AG04449 (cell line): ENCODE data around the gene FZR1.

ENCODE experiments used
- CTCF ChIA-PET: fragments of 350-600 bp; formaldehyde crosslinking; extraction: SDS; loops from one replicate; lab custom pipeline; 2021; ENCODE audit warnings: antibody characterized with exemption; lab: Yijun Ruan, JAX
- POLR2A ChIA-PET: fragments of 400-600, 350-600 bp; formaldehyde crosslinking; extraction: SDS; loops from one replicate; lab custom pipeline; 2020; ENCODE audit warnings: antibody characterized with exemption, inconsistent platforms; lab: Yijun Ruan, JAX
- DNase-seq: peaks from one replicate; pipeline ENCODE4 v3.0.0-alpha.2; 2010; ENCODE audit warnings: low read depth, low spot score
- H3K4me3 ChIP-seq: 2 replicates; pipeline ENCODE4 v1.5.1; 2011; ENCODE audit warnings: low read depth, mild to moderate bottlenecking, control low read depth, low read length
- TF ChIP-seq, protein P1 (sequence below): IDR thresholded peaks from one replicate; pipeline ENCODE4 v1.5.1; 2011; ENCODE audit warnings: mild to moderate bottlenecking, moderate library complexity, low read length, control low read depth, inconsistent platforms; ENCODE audit not compliant: insufficient read depth; ENCODE audit errors: missing control alignments

The FZR1 gene

DNA sequence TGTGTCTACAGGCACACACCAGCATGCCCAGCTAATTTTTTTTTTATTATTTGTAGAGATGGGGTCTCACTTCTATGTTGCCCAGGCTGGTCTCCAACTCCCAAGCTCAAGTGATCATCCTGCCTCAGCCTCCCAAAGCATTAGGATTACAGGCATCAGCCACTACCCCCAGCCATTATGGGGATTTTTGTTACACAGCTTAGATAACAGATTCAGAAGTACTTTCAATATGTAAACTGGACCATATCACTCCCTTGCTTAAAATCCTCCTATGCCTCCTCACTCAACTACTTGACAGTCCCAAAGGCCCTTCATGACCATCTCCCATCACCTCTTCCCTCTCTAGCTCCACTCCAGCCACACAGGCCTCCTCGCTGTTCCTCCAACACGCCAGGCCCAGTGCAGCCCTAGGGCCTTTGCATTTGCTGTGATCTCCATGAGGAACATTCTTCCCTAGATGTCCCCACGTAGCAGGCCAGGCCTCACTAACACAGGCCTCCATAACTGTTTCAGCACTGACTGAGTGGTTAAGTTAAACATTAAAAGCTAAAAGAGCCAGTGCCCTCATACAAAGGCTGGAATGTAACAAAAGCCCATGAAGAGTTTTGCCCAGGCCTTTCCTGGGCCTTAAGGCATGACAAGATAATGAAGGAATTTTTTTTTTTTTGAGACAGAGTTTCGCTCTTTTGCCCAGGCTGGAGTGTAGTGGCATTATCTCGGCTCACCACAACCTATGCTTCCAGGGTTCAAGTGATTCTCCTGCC, 8.2 kb upstream of the FZR1 start:
- TF ChIP-seq, protein P1, sequence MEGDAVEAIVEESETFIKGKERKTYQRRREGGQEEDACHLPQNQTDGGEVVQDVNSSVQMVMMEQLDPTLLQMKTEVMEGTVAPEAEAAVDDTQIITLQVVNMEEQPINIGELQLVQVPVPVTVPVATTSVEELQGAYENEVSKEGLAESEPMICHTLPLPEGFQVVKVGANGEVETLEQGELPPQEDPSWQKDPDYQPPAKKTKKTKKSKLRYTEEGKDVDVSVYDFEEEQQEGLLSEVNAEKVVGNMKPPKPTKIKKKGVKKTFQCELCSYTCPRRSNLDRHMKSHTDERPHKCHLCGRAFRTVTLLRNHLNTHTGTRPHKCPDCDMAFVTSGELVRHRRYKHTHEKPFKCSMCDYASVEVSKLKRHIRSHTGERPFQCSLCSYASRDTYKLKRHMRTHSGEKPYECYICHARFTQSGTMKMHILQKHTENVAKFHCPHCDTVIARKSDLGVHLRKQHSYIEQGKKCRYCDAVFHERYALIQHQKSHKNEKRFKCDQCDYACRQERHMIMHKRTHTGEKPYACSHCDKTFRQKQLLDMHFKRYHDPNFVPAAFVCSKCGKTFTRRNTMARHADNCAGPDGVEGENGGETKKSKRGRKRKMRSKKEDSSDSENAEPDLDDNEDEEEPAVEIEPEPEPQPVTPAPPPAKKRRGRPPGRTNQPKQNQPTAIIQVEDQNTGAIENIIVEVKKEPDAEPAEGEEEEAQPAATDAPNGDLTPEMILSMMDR, result no peak
- DNase-seq, result no peak
- ChIA-PET POLR2A (no interaction called here), CTCF (interaction anchor here (1.0 to 2.2 kb wide), 6 partner anchors 10 to 193 kb away, joined by 3 to 10 read pairs (median 4); no protein-coding TSS in a partner anchor)
- H3K4me3 ChIP-seq, result no peak overlapping the region

DNA sequence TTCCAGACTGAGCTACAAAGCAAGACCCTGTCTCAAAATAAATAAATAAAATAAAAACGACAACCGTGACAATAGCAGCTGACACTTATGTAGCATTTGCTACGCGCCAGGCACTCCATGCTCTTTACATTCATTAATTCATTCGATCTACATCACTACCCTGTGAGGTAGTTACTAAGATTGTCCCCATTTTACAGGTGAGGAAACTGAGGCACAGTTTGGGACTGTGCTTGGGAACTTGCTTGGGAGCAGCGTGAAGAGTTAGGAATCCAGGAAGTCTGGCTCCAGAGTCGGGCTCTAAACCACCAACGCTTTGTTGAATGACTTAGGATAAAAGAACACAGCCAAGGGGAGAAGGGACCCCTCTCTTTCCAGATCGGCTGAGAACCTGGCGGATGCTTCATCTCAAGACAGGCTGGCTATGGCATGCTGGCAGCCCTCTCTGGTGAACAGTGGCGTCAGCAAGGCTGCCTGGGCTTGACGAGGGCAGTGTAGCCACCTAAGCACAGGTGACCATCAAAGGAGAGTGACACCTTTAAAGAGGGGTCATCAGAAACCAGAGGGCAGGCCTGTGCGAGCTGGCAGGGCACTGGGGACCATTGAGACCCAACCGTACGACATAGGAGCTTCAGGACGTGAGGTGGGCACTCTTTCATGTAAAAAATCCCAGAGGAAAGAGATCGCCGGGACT, 6.2 kb upstream of the FZR1 start:
- ChIA-PET POLR2A (no interaction called here), CTCF (interaction anchor here (1.2 to 2.7 kb wide), 5 partner anchors 13 to 195 kb away, joined by 4 to 11 read pairs (median 8); no protein-coding TSS in a partner anchor)
- DNase-seq, result no peak
- H3K4me3 ChIP-seq, result peak overlapping the region; percentile 90
- TF ChIP-seq, protein P1, result no peak

DNA sequence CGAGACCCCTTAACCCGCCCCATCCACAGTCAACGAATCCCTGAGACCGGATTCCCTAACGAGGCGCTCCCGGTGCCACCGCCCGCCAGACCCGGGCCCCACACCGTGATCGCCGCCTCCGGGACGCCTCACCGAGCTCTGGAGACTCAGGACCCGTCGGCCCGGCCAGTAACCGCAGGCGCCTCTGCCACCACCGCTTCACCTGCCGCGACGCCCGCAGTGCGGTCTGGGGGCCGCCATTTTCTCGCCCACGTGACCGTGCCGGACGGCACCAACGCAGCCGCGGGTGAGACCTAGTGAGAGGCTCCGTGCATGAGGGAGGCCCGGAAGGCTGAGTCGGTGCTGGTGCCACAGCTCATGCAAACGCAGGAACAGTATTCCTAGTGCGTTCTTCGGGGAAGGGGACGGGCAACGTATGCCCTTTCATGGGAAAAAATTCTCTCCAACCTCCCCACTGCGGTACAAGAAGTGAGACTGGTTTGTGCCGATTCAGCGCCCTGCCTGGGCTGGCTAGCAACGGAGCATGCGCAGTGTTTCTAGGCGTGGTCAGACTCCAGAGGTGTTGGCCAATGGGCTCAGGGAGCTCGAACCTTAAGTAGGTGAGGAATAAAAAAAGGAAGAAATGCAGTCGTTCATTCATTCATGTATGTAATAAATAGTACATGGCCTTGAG, 5.5 kb upstream of the FZR1 start, which contains the start of gene DOHH:
Gene DOHH (minus strand): TSS at position 246 of the 673 bp plus-strand sequence. CDS start 3,860 bp downstream, outside the sequence.
- ChIA-PET POLR2A (interaction anchor here (0.5 to 0.6 kb wide), 4 partner anchors 15 to 441 kb away, joined by 3 to 4 read pairs (median 3); no protein-coding TSS in a partner anchor), CTCF (interaction anchor here (1.2 to 2.7 kb wide), 4 partner anchors 14 to 195 kb away, joined by 5 to 11 read pairs (median 8); no protein-coding TSS in a partner anchor)
- TF ChIP-seq, protein P1, result no peak
- DNase-seq, result peak; percentile 78
- H3K4me3 ChIP-seq, result peak within 1 kb of the TSS; percentile 90

DNA sequence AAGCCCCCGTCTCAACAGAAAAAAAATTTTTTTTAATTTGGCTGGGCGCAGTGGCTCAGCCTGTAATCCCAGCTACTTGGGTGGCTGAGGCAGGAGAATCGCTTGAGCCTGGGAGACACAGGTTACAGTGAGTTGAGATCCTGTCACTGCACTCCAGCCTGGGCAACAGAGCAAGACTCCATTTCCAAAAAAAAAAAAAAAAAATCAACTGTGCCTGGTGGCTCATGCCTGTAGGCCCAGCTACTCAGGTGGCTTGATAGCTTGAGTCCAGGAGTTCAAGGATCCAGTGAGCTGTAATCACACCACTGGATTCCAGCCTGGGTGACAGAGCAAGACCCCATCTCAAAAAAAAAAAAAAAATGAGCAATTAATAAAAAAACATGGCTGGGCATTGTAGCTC, 4.3 kb upstream of the FZR1 start:
- no peak overlapping the region for H3K4me3 ChIP-seq
- POLR2A ChIA-PET, result no interaction called here
- no peak for DNase-seq
- TF ChIP-seq, protein P1, result no peak
- CTCF ChIA-PET, result interaction anchor here (1.1 to 1.7 kb wide), 3 partner anchors 12 to 197 kb away, joined by 3 to 6 read pairs (median 4); no protein-coding TSS in a partner anchor

DNA sequence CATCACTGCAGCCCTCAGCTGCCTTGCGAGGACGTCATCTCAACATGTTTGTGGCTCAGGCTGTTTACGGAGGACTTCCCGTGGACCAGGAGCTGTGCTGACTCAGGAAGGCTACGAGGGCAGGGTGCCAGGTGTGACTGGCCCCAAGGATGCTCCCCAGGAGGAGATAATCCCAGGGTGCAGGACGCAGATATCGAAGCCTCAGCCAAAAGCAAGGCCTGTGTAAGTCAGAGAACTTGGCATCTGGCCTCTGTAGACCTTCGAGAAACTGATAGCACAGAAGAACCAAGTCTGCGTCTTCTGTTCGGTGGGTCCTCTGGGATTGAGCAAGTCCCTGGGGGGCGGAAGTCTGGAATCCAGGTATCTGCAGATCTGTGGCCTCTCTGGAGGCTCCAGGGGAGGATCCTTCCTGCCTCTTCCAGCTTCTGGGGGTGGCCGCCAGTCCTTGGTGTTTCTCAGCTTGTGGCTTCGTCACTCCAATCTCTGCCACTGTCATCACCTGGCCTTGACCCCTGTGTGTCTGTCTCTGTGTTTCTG, 3.0 kb upstream of the FZR1 start:
- no peak overlapping the region for H3K4me3 ChIP-seq
- DNase-seq, result no peak
- TF ChIP-seq, protein P1, result no peak
- ChIA-PET POLR2A (no interaction called here), CTCF (interaction anchor here (1.3 to 3.4 kb wide), 5 partner anchors 10 to 279 kb away, joined by 3 to 9 read pairs (median 4); no protein-coding TSS in a partner anchor)
